MM.1S (cell line): ENCODE results near the gene NAPA.
A peak's percentile ranks its signal among the peaks of the same experiment; 100 is the strongest.

Experiments
- DNase-seq: peaks from one replicate; pipeline ENCODE4 v3.0.0-alpha.2; 2015
- H2AFZ ChIP-seq: fragments of 300-600 bp; sonication (generic); 2 replicates; pipeline ENCODE4 v1.6.0; 2016; ENCODE audit warnings: antibody characterized with exemption, low read length
- H3F3A ChIP-seq: fragments of 300-600 bp; sonication (generic); 2 replicates; pipeline ENCODE4 v1.6.1; 2016; ENCODE audit warnings: mild to moderate bottlenecking, antibody characterized with exemption, low read length, moderate library complexity, mixed read lengths; ENCODE audit not compliant: insufficient read depth
- H3K27ac ChIP-seq: fragments of 300-600 bp; sonication (generic); 2 replicates; pipeline ENCODE4 v1.5.1; 2016; ENCODE audit warnings: mild to moderate bottlenecking, low read length
- H3K27me3 ChIP-seq: fragments of 300-600 bp; sonication (generic); replicated peaks from 2 replicates; pipeline ENCODE4 v1.6.0; 2016; ENCODE audit warnings: low read length; ENCODE audit not compliant: insufficient read depth
- H3K36me3 ChIP-seq: fragments of 300-600 bp; sonication (generic); replicated peaks from 2 replicates; pipeline ENCODE4 v1.6.1; 2016; ENCODE audit warnings: mild to moderate bottlenecking, low read length, mixed read lengths; ENCODE audit not compliant: insufficient read depth
- H3K4me1 ChIP-seq: fragments of 300-600 bp; sonication (generic); 2 replicates; pipeline ENCODE4 v1.6.1; 2016; ENCODE audit warnings: low read length, mixed read lengths
- H3K4me2 ChIP-seq: fragments of 300-600 bp; sonication (generic); 2 replicates; pipeline ENCODE4 v1.6.0; 2016; ENCODE audit warnings: low read depth, low read length
- H3K4me3 ChIP-seq: fragments of 300-600 bp; sonication (generic); 2 replicates; pipeline ENCODE4 v1.5.1; 2016; ENCODE audit warnings: low read length, mixed read lengths
- H3K79me2 ChIP-seq: fragments of 300-600 bp; sonication (generic); 2 replicates; pipeline ENCODE4 v1.6.1; 2016; ENCODE audit warnings: mixed run types, low read length, mixed read lengths
- H3K9ac ChIP-seq: fragments of 300-600 bp; sonication (generic); 2 replicates; pipeline ENCODE4 v1.6.1; 2016; ENCODE audit warnings: low read length, mixed read lengths
- H3K9me2 ChIP-seq: fragments of 300-600 bp; sonication (generic); replicated peaks from 2 replicates; pipeline ENCODE4 v1.6.1; 2016; ENCODE audit warnings: mild to moderate bottlenecking, low read length, mixed read lengths; ENCODE audit not compliant: insufficient read depth
- H3K9me3 ChIP-seq: fragments of 300-600 bp; sonication (generic); replicated peaks from 2 replicates; pipeline ENCODE4 v1.6.1; 2016; ENCODE audit warnings: mild to moderate bottlenecking, low read length, mixed read lengths; ENCODE audit not compliant: insufficient read depth
- H4K20me1 ChIP-seq: fragments of 300-600 bp; sonication (generic); 2 replicates; pipeline ENCODE4 v1.6.1; 2016; ENCODE audit warnings: mild to moderate bottlenecking, low read length, moderate library complexity, mixed read lengths; ENCODE audit not compliant: insufficient read depth
- CTCF ChIP-seq: fragments of 300-600 bp; sonication (generic); IDR thresholded peaks from 2 replicates; pipeline ENCODE4 v1.5.1; 2016; ENCODE audit warnings: antibody characterized with exemption, low read length, mixed read lengths
- EZH2 ChIP-seq: fragments of 300-600 bp; sonication (generic); optimal IDR thresholded peaks from 2 replicates; pipeline ENCODE3; 2017; ENCODE audit warnings: low read depth, mild to moderate bottlenecking, antibody characterized with exemption, low read length, mixed read lengths
- EZH2phosphoT487 ChIP-seq: fragments of 300-600 bp; sonication (generic); IDR thresholded peaks from 2 replicates; pipeline ENCODE4 v1.6.1; 2018; ENCODE audit warnings: antibody characterized with exemption, low read length

Gene NAPA

GRCh38 chr19:47514151-47514868 is 553 bp downstream of the NAPA start:
- Histone ChIP-seq H3K4me1 (peaks cover 21% of the 10 kb centered on the region), H3K9me3 (no peaks in the 10 kb centered on the region), H3K4me2 (peak overlapping the region; percentile 97), H3K36me3 (no peaks in the 10 kb centered on the region), H3K27ac (peak overlapping the region; percentile 75), H2AFZ (peak overlapping the region; percentile 67), H3K4me3 (peak overlapping the region; percentile 99), H3K9ac (peak overlapping the region; percentile 97), H3K9me2 (no peaks in the 10 kb centered on the region), H3F3A (peaks cover 13% of the 10 kb centered on the region), H3K79me2 (peaks cover 55% of the 10 kb centered on the region), H4K20me1 (peaks cover 9% of the 10 kb centered on the region; the same call in 1 of the 2 replicates), H3K27me3 (no peaks in the 10 kb centered on the region)
- peak; percentile 11 for DNase-seq
- no peak for TF ChIP-seq CTCF

DNA sequence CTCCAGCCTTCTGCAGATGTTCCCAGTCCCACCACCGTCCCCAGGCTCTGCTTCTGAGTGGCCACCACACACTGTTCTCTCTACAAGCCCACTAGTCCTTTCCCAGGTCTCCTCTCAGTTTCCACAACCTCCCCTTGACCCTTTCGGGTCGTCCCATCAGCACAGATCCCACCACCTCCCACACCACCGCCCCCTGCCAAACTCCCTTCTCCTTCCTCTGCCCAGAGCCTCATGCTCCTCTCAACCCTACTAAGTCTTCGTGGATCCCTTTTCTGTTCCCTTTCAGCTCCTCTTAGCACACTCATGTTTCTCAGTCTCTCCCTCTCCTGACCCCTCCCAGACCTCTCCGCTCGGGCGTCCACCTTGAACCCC is 1.9 kb downstream of the NAPA start:
- no peak overlapping the region; the same call in 1 of the 2 replicates for H3K9ac ChIP-seq
- peak overlapping the region; percentile 99; the same call in 1 of the 2 replicates for H3K4me3 ChIP-seq
- H4K20me1 ChIP-seq = peaks cover 12% of the 10 kb centered on the region; the same call in 1 of the 2 replicates
- no peak overlapping the region for H3K27ac ChIP-seq
- H3F3A ChIP-seq = peaks cover 7% of the 10 kb centered on the region
- no peaks in the 10 kb centered on the region for H3K36me3 ChIP-seq
- TF ChIP-seq EZH2 (no peak), EZH2phosphoT487 (no peak), CTCF (no peak)
- peaks cover 68% of the 10 kb centered on the region for H3K79me2 ChIP-seq
- no peaks in the 10 kb centered on the region for H3K27me3 ChIP-seq
- H2AFZ ChIP-seq = no peak overlapping the region
- H3K9me2 ChIP-seq = no peaks in the 10 kb centered on the region
- peaks cover 10% of the 10 kb centered on the region for H3K4me1 ChIP-seq
- H3K9me3 ChIP-seq = no peaks in the 10 kb centered on the region
- peak overlapping the region; percentile 97; the same call in 1 of the 2 replicates for H3K4me2 ChIP-seq
- DNase-seq = no peak

GRCh38 chr19:47512183-47512947 is 2.5 kb downstream of the NAPA start:
- Histone ChIP-seq H3K36me3 (no peaks in the 10 kb centered on the region), H3K4me1 (peaks cover 7% of the 10 kb centered on the region; the same call in 1 of the 2 replicates), H3K79me2 (peaks cover 74% of the 10 kb centered on the region), H4K20me1 (peaks cover 17% of the 10 kb centered on the region; the same call in 1 of the 2 replicates), H3K4me2 (no peak overlapping the region), H3K27me3 (no peaks in the 10 kb centered on the region), H3K9me2 (no peaks in the 10 kb centered on the region), H2AFZ (no peak overlapping the region), H3K27ac (no peak overlapping the region), H3K4me3 (no peak overlapping the region), H3K9ac (no peak overlapping the region; the same call in 1 of the 2 replicates), H3K9me3 (no peaks in the 10 kb centered on the region), H3F3A (0 out of 2 replicates have a peak, but pooled peaks cover 4% of the 10 kb centered on the region)
- TF ChIP-seq EZH2phosphoT487 = no peak
- TF ChIP-seq CTCF = no peak
- no peak for TF ChIP-seq EZH2
- DNase-seq = no peak
